Raji (cell line): ENCODE results near the gene MSANTD4.

Source experiments
- POLR2A ChIP-seq: IDR thresholded peaks from 2 replicates; pipeline ENCODE4 v1.6.1; 2011; ENCODE audit warnings: low read depth, low read length, control low read depth; ENCODE audit not compliant: insufficient read depth

Gene MSANTD4

DNA sequence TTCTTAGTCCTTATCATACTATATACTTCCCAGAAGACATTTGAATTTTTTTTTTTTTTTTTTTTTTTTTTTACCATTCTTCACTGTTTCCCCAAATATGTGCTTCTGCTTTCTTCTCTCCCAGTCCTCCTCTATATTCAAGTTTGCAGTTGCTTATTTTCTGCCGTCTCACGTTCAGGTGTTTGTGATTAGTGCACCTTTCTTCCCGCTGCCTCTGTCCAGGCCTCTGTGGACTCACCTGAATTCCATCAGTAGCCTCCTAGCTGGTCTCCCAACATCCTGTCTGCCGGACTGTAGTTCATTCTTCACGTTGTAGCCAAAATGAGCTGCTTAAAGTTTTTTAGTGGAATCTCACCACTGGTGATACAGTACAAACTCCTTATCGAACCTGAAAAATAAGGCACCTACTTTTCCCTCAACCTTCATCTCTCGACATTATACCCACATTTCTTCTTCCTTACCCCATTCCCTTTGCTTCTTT is 795 bp upstream of the MSANTD4 start:
- TF ChIP-seq POLR2A = no peak

DNA sequence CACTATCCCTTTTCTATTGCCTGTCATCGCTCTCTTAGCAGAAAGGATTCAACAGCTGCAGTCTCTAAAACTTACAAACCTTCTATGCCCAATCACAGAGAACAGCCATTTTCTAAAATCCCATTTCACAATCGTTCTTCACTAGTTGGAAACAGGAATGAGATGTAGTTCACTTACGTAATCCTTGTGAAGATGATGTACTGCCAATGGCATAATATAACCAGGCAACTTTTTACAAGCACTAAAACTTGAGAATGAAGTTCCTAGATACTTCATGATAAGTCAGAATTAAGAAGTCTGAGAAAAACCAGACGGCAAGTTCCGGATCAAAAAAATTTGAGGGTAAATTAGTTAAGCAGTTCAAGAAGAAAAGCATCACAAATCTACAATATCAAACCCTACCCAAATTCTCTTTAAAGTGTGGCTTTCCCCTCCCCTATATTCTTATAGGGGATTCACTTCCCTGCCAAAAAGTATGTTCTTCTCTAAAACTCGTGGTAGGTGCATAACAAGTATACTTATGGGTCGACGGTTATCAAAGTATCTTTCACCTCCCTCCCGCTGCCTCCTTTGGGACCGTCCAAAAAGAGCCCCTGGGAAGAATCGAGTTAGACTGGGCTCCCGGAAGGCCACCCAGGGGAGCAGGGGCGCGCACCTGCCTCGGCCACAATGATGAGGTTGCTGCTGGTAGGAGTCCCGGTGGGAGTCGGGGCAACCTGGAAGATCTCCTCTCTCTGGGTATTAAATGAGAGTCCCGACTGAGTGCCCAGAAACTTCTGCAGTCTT is 666 bp downstream of the MSANTD4 start:
- TF ChIP-seq POLR2A = no peak

- no peak for TF ChIP-seq POLR2A
Observed at GRCh38 chr11:106017093-106017492, 4.9 kb downstream of the MSANTD4 start.

DNA sequence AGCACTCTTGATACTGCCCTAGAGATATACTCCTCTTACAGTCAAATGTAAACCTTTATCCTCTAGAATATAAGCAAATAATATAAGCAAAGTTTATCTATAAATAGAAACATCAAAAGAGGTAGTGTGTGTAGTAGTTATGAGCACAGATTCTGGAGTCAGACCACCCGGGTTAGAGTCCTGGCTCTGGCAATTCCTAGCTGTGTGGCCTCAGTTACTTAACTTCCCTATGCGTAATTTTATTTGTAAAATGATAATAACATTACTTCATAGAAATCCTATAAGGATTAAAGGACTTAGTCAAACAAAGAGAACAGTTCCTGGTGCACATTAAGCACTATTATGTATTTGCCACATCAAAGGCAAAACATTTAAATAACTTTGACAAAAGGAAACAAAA is 7.0 kb downstream of the MSANTD4 start:
- TF ChIP-seq POLR2A = no peak

- TF ChIP-seq POLR2A = no peak
Observed at GRCh38 chr11:106014620-106015019, 7.4 kb downstream of the MSANTD4 start.

GRCh38 chr11:106014035-106014434 is 8.0 kb downstream of the MSANTD4 start:
- no peak for TF ChIP-seq POLR2A

DNA sequence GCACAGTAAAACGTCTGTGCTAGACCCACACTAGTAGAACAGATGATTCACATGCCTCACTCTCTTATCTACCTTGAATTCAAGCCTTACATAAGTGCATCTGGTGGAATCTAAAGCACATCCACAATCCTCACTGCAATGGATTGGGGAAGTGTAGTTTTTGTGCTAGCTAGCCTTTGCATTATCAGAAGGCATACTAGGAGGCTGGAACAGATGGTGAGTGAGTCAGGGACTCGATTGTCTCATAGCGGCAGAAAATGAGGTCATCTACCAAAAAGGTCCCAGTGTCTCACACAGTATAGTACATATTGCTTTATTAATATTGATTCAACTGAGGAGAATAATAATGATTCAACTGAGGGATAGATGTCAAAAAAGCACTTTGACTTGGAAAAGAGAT is 9.3 kb downstream of the MSANTD4 start:
- TF ChIP-seq POLR2A = no peak

DNA sequence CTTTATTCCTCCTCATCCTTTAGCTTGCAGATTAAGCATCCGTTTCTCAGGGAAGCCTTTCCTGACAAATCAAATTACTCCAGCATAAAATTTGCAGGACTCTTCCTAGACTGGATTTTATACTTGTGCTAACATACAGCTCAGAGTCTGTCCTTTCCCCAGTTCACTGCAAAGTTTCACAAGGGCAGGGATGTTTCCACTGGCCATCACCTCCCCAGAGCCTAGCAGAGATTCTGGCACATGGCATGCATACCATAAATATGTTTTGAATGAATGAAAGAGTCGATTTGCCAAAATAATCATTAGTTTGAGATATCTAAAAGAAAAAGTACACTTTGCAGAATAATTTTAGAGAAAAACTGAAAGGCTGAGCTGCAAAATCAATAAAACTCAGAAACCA is 10.6 kb downstream of the MSANTD4 start:
- TF ChIP-seq POLR2A = no peak

- TF ChIP-seq POLR2A = no peak
Observed at GRCh38 chr11:106001304-106002012, 20.6 kb downstream of the MSANTD4 start.

DNA sequence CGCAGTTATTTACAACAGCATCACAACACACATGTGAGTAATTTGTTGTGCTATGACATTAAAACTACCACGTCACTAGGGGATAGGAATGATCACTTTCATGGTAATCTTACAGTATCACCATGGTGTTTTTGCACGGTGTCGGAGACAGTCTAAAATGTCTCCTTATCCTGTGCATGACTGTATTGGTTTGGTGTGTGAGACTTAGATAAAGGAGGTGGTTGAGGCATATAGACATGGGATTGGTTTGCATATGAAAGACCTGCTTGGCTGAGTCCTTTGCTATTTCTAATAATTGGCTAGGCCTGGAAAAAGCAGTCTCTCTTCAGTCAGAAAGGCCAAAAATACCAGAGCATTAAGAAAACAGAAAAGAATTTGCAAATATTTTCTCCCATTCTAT is 30.2 kb downstream of the MSANTD4 start:
- TF ChIP-seq POLR2A = no peak

DNA sequence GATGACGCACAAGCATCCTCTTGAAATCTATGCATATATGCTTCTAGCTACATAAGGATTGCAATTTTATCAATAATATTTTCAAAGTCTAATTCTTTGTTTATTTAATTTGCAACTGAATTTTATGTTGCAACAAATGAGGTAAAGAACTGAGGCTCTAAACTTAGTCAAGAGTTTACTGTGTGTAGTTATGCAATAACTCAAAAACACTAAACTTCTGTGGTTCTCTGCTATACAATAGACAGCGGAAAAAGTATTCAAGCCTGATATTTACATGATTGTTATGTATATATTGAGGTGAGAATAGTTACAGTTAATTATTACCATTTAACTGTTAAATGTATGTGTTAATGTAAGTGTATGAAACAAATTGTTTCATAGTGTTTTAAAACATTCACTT is 32.9 kb downstream of the MSANTD4 start:
- TF ChIP-seq POLR2A = no peak

DNA sequence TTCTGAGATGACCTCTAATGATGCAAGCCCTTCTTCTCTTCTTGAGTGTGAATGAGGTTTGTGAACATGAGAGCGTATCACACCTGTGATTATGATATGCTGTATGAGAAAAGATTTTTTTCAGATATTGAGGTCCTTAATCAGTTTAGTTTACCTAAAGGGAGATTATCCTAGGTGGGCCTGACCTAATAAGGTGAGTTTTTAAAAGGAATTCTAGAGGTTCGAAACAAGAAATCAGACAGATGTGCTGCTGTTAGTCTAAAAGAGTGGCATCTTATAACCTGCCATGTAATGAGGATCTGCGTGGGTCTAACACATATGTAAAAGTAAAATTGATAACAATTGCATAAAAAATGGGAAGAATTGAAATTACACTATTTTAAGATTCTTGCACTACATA is 33.8 kb downstream of the MSANTD4 start:
- no peak for TF ChIP-seq POLR2A

- TF ChIP-seq POLR2A = no peak
Observed at GRCh38 chr11:105986554-105986953, 35.5 kb downstream of the MSANTD4 start.

DNA sequence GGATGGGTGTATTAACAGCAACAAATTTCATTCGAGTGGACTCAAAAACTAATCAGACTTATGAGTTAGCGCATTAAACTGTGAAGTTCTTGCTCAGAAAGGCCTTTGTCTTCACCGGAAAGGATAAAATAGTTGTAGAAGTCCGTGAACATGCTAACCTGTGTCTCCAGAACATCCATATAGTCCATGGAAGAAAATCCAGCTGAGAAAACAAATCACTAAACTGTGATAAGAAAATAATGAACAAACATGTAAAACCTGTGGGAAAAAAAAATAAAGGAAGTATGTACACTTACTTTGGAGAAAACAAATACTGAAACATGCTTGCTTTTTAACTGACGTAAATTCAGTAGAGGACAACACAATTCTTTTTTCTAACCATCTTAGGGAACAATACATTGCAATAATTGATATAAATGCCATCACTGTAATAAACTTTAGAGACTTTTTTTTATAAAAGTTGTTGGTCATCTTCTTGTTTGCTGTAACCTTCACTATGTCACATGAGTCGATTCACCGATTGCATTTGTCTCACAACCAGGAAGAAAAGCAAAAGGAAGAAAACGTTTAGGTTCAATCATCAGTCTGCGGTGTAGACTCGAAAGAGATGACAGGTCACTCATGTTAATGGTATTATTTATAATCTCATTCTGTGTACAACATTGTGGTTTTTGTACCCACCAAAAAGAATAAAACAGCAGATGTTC is 41.9 kb downstream of the MSANTD4 start:
- TF ChIP-seq POLR2A = no peak

DNA sequence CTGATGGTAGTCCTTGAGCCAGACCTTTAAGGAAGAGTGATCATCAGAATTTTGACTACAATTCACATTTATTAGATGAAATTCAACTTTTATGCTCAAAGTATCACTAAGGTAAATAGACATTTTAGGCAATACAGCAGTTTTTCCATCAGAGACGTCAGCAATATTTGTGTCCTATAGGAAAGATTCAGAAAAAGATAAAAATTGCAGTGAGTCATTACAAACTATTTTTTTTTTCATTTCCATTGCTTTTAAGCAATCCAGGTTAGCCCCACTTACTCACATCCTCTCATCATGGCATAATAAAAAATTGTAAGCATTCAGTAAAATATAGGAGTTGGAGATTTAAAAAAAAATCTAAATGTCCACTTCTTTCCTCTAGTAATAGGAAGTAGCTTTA is 46.9 kb downstream of the MSANTD4 start:
- no peak for TF ChIP-seq POLR2A

DNA sequence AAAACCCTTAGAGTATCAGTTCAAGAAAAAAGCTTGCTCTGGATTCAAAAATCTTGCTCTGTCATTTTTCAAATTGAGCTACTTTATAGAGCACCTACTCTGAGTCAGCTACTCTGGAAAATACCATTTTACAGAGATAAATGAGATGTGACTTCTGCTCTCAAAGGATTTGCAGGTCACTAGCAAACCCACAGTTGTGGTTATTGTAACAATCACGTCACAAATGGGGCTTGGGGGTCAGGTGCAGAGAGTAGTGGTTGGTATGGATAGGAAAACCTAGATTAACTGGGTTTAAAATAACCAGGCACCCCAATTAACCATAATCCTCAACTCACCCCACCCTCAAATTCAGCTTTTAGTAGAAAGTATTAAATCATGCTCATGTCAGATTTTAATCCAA is 52.3 kb downstream of the MSANTD4 start:
- TF ChIP-seq POLR2A = no peak
